ENCODE results near the gene PLEKHA6. TPM values are rescaled to one million over a fixed set of nuclear protein-coding genes. Genes with fewer than 3 reads are reported as not detected.

Gene PLEKHA6
- total and polyA plus RNA-seq, 2 of the 8 experiments (the other 6 are each of a cell fraction or from before 2014, with no cell fraction given), result 4.8 to 20.2 TPM

DNA sequence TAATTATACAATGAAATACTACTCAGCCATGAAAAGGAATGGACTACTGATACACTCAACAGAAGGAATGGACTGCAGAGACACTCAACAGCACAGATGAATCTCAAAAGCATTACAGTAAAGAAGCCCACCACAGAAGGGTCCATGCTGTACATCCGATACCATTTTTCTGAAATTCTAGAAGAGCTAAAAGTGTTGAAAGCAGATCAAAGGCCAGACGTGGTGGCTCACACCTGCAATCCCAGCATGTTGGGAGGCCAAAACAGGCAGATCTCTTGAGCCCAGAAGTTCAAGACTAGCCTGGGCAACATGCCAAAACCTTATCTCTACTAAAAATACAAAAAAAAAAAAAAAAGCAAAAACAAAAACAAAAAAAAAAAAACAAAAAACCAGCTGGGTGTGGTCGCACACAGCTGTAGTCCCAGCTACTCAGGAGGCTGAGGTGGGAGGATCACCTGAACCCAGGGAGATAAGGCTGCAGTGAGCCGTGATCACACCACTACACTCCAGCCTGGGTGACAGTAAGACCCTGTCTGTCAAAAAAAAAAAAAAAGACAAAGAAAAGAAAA, 36.4 kb upstream of the PLEKHA6 start (continued):
- no peak for TF ChIP-seq CHD1 (IDR thresholded peaks at IDR 0.05; ENCODE audit: low read depth, low read length)
- TF ChIP-seq KDM1A (IDR thresholded peaks at IDR 0.05; ENCODE audit: borderline replicate concordance, low read length), result no peak
- no peak for TF ChIP-seq TEAD4 (IDR thresholded peaks at IDR 0.05; ENCODE audit: low read depth, low read length)
- TF ChIP-seq CREB1 (IDR thresholded peaks at IDR 0.05), result no peak
